Hepatocyte (in vitro differentiated cells): Measurements from ENCODE around the gene CCDC78.

ENCODE experiments used
- EZH2 ChIP-seq: fragments of 200-600 bp; sonication (generic); IDR thresholded peaks from 2 replicates; pipeline ENCODE4 v1.6.1; 2016; ENCODE audit warnings: antibody characterized with exemption, mild to moderate bottlenecking, borderline replicate concordance
- TF ChIP-seq, protein P1 (sequence below): fragments of 200-600 bp; sonication (generic); IDR thresholded peaks from 2 replicates; pipeline ENCODE4 v1.5.1; 2016; ENCODE audit warnings: antibody characterized with exemption, mild to moderate bottlenecking; ENCODE audit not compliant: poor library complexity

DNA sequence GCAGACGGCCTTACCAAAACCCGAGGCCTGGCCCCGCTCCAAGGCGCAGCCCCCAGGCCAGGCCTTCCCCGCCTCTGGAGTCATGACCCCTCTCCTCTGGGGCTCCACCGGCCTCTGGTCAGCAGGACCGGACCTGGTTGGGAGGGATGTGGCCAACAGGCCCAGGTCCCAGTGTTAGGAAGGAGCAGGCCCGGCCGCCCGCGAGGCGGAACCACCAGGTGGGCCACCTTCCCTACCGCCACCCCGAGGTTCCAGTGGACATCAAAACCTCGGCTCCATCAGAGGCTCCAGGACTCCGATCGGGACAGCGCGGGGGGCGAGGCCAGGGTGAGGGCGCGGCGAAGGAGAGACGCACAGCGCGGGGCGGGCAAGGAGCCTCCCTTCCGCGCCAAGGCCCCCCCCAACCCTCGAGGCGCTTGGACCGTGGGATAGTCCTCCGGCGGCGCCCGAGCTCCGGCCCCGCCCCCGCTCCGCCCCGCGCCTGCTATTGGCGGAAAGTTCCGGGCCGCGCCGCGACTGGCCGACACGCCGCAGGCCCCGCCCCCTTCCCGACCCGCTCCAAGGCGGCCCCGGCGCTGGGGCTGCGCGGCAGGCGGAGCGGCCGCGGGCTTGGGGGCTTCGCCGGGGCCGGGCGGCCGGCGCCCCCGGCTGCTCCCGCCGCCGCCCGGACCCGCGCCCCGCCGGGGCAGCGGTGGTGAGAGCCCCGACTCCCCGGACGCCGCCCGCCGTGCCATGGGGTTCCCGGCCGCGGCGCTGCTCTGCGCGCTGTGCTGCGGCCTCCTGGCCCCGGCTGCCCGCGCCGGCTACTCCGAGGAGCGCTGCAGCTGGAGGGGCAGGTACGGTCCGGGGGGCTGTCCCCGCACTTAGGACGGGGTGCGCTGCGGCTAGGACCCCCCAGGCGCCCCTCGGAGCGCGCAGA, 11.4 kb downstream of the CCDC78 start, which contains the start of gene METRN:
- TF ChIP-seq, protein P1, sequence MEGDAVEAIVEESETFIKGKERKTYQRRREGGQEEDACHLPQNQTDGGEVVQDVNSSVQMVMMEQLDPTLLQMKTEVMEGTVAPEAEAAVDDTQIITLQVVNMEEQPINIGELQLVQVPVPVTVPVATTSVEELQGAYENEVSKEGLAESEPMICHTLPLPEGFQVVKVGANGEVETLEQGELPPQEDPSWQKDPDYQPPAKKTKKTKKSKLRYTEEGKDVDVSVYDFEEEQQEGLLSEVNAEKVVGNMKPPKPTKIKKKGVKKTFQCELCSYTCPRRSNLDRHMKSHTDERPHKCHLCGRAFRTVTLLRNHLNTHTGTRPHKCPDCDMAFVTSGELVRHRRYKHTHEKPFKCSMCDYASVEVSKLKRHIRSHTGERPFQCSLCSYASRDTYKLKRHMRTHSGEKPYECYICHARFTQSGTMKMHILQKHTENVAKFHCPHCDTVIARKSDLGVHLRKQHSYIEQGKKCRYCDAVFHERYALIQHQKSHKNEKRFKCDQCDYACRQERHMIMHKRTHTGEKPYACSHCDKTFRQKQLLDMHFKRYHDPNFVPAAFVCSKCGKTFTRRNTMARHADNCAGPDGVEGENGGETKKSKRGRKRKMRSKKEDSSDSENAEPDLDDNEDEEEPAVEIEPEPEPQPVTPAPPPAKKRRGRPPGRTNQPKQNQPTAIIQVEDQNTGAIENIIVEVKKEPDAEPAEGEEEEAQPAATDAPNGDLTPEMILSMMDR = no peak
- no peak for TF ChIP-seq EZH2
